ENCODE data around the gene PXYLP1.
"Not testable (repeated sequence)": the region's sequence is repeated elsewhere in the genome, so short reads cannot be mapped to it uniquely, and the experiment has no call there.

PXYLP1 gene

GRCh38 chr3:141302364-141303141 lies 70.9 kb downstream of the PXYLP1 start:
- no peak for DNase-seq

- peak; percentile 55 to 81 for DNase-seq
Observed at GRCh38 chr3:141303481-141304223, 72.0 kb downstream of the PXYLP1 start.

GRCh38 chr3:141305436-141305835 lies 73.8 kb downstream of the PXYLP1 start:
- DNase-seq: peak in 1 of 2 experiments; percentile 53

GRCh38 chr3:141306276-141306675 lies 74.7 kb downstream of the PXYLP1 start:
- DNase-seq: no peak

- DNase-seq: no peak
Observed at GRCh38 chr3:141306922-141307321, 75.3 kb downstream of the PXYLP1 start.

- no peak for DNase-seq
Observed at GRCh38 chr3:141307351-141308059, 75.9 kb downstream of the PXYLP1 start.

GRCh38 chr3:141308588-141309218 lies 77.1 kb downstream of the PXYLP1 start:
- DNase-seq: peak in 1 of 2 experiments; percentile 28

- no peak for DNase-seq
Observed at GRCh38 chr3:141311170-141311495, 79.5 kb downstream of the PXYLP1 start.

- DNase-seq: peak; percentile 97 to 99
Observed at GRCh38 chr3:141311496-141312353, 80.1 kb downstream of the PXYLP1 start.

GRCh38 chr3:141312354-141313092 lies 80.9 kb downstream of the PXYLP1 start:
- no peak for DNase-seq

GRCh38 chr3:141313093-141313683 lies 81.6 kb downstream of the PXYLP1 start:
- no peak for DNase-seq

- not testable (repeated sequence) for DNase-seq
Observed at GRCh38 chr3:141314415-141314814, 82.8 kb downstream of the PXYLP1 start.

- DNase-seq: no peak
Observed at GRCh38 chr3:141316851-141317250, 85.2 kb downstream of the PXYLP1 start.

- no peak for DNase-seq
Observed at GRCh38 chr3:141320399-141321108, 88.9 kb downstream of the PXYLP1 start.

- DNase-seq: no peak
Observed at GRCh38 chr3:141321109-141321497, 89.5 kb downstream of the PXYLP1 start.

- no peak for DNase-seq
Observed at GRCh38 chr3:141323936-141324704, 92.5 kb downstream of the PXYLP1 start.

- DNase-seq: no peak
Observed at GRCh38 chr3:141326123-141326522, 94.5 kb downstream of the PXYLP1 start.

GRCh38 chr3:141326626-141327025 lies 95.0 kb downstream of the PXYLP1 start:
- no peak for DNase-seq

Measured in NCI-H446 (cell line).